ENCODE results near the gene PPP1R9B. TPM values are rescaled to one million over a fixed set of nuclear protein-coding genes. Genes with fewer than 3 reads are reported as not detected.

Gene PPP1R9B
- total RNA-seq, 1 experiment from 2014 or later = 61.3 TPM

GRCh38 chr17:50087912-50088405 is 62.5 kb downstream of the PPP1R9B start:
- Histone ChIP-seq H3K27ac (ENCODE audit: low read depth, low read length, poor library complexity, severe bottlenecking) (no peak overlapping the region), H3K4me3 (ENCODE audit: low read depth, low read length, poor library complexity, severe bottlenecking) (no peak overlapping the region), H3K27me3 (replicated peaks; ENCODE audit: insufficient read depth, low read depth, low read length, poor library complexity) (no peaks in the 10 kb centered on the region), H3K4me1 (ENCODE audit: insufficient read depth, low read length, poor library complexity, severe bottlenecking) (no peaks in the 10 kb centered on the region), H3K9me3 (ENCODE audit: low read depth, low read length, poor library complexity, severe bottlenecking) (no peaks in the 10 kb centered on the region), H3K36me3 (ENCODE audit: insufficient read depth, low read length, poor library complexity, severe bottlenecking) (no peaks in the 10 kb centered on the region)
- ChIA-PET POLR2A (ENCODE audit: low non-redundant PET) (no interaction called here), CTCF (interaction anchor here (0.5 to 1.4 kb wide), 7 partner anchors 45 to 228 kb away, joined by 3 to 17 read pairs (median 5); partner anchors contain the start of gene DLX3)
- intact Hi-C loops (cut with micrococcal nuclease; ENCODE audit: unreplicated experiment) = loop anchor here (1.0 to 10.0 kb wide), 2 partner anchors 62 to 233 kb away; no protein-coding TSS in a partner anchor
- TF ChIP-seq EZH2 (IDR thresholded peaks at IDR 0.05; ENCODE audit: borderline replicate concordance, low read depth, low read length, poor library complexity, severe bottlenecking) (no peak), CTCF (conservative IDR thresholded peaks at IDR 0.05; ENCODE audit: low read depth, low read length) (no peak)
- no TSS peak for BruUV-seq (replicated peaks)
- DNase-seq (ENCODE audit: low spot score) = no peak

- no peak overlapping the region for H3K27ac ChIP-seq (ENCODE audit: low read depth, low read length, poor library complexity, severe bottlenecking)
- no peaks in the 10 kb centered on the region for H3K4me1 ChIP-seq (ENCODE audit: insufficient read depth, low read length, poor library complexity, severe bottlenecking)
- no peaks in the 10 kb centered on the region for H3K9me3 ChIP-seq (ENCODE audit: low read depth, low read length, poor library complexity, severe bottlenecking)
- intact Hi-C loops (cut with micrococcal nuclease; ENCODE audit: unreplicated experiment) = loop anchor here (1.0 to 10.0 kb wide), 2 partner anchors 61 to 233 kb away; no protein-coding TSS in a partner anchor
- no TSS peak for BruUV-seq (replicated peaks)
- no peaks in the 10 kb centered on the region for H3K36me3 ChIP-seq (ENCODE audit: insufficient read depth, low read length, poor library complexity, severe bottlenecking)
- ChIA-PET POLR2A (ENCODE audit: low non-redundant PET) (no interaction called here), CTCF (interaction anchor here (0.5 to 1.4 kb wide), 7 partner anchors 46 to 229 kb away, joined by 3 to 17 read pairs (median 5); partner anchors contain the start of gene DLX3)
- H3K27me3 ChIP-seq (replicated peaks; ENCODE audit: insufficient read depth, low read depth, low read length, poor library complexity) = no peaks in the 10 kb centered on the region
- H3K4me3 ChIP-seq (ENCODE audit: low read depth, low read length, poor library complexity, severe bottlenecking) = no peak overlapping the region
- peak; percentile 82 for DNase-seq (ENCODE audit: low spot score)
- TF ChIP-seq CTCF (conservative IDR thresholded peaks at IDR 0.05; ENCODE audit: low read depth, low read length) (peak; percentile 97), EZH2 (IDR thresholded peaks at IDR 0.05; ENCODE audit: borderline replicate concordance, low read depth, low read length, poor library complexity, severe bottlenecking) (no peak)
Measured at GRCh38 chr17:50087246-50087911, 63.1 kb downstream of the PPP1R9B start.

Other genes starting within 250 kb of the PPP1R9B start
- 0.82 and 1.0 TPM in 2 replicates for gene DLX4, start 181.5 kb downstream of the PPP1R9B start, total RNA-seq (2021)
- 0.20 TPM in 1 of 2 replicates, not detected in the other for gene DLX3, start 155.5 kb downstream of the PPP1R9B start, total RNA-seq (2021)
- gene ITGA3, start 94.6 kb downstream of the PPP1R9B start, total RNA-seq (2021) = 1.4 and 3.3 TPM in 2 replicates
- 20.4 and 31.6 TPM in 2 replicates for gene PDK2, start 55.3 kb downstream of the PPP1R9B start, total RNA-seq (2021)
- gene SAMD14, start 20.5 kb downstream of the PPP1R9B start, total RNA-seq (2021) = 45.0 and 51.4 TPM in 2 replicates
- gene SGCA, start 15.3 kb upstream of the PPP1R9B start, total RNA-seq (2021) = not detected in 2 replicates
- gene COL1A1, start 51.0 kb upstream of the PPP1R9B start, total RNA-seq (2021) = 24.6 and 44.7 TPM in 2 replicates
- gene TMEM92, start 123.8 kb upstream of the PPP1R9B start, total RNA-seq (2021) = 0.19 TPM in 1 of 2 replicates, not detected in the other
- gene XYLT2, start 195.4 kb upstream of the PPP1R9B start, total RNA-seq (2021) = 15.8 and 23.1 TPM in 2 replicates
- gene MRPL27, start 222.5 kb upstream of the PPP1R9B start, total RNA-seq (2021) = 85.6 and 89.4 TPM in 2 replicates
- gene EME1, start 222.6 kb upstream of the PPP1R9B start, total RNA-seq (2021) = 31.9 and 44.0 TPM in 2 replicates
- gene LRRC59, start 246.8 kb upstream of the PPP1R9B start, total RNA-seq (2021) = 177 and 178 TPM in 2 replicates